Fibroblast of the aortic adventitia (primary cell): Measurements from ENCODE around the gene EPSTI1. TPM values are rescaled to one million over a fixed set of nuclear protein-coding genes. Genes with fewer than 3 reads are reported as not detected.

Experiments used
- DNase-seq: peaks from one replicate; pipeline ENCODE4 v3.0.0-alpha.2; 2010; ENCODE audit warnings: low read depth
- H3K4me3 ChIP-seq: 2 replicates; pipeline ENCODE4 v1.5.1; 2011; ENCODE audit warnings: low read depth, mild to moderate bottlenecking, control low read depth, low read length, moderate library complexity
- total RNA-seq: library from RNA; depleted of rRNA; stranded (reverse); fragments of >200 nt; gene quantifications from 2 replicates; pipeline ENCODE4 v1.2.3, GENCODE V29; 2012; ENCODE audit warnings: low replicate concordance
- TF ChIP-seq, protein P1 (sequence below): IDR thresholded peaks from 2 replicates; pipeline ENCODE4 v1.5.1; 2011; ENCODE audit warnings: mild to moderate bottlenecking, low read length, control low read depth, inconsistent platforms; ENCODE audit not compliant: insufficient read depth

The EPSTI1 gene
- total RNA-seq, 1 donor = 2.0 TPM

DNA sequence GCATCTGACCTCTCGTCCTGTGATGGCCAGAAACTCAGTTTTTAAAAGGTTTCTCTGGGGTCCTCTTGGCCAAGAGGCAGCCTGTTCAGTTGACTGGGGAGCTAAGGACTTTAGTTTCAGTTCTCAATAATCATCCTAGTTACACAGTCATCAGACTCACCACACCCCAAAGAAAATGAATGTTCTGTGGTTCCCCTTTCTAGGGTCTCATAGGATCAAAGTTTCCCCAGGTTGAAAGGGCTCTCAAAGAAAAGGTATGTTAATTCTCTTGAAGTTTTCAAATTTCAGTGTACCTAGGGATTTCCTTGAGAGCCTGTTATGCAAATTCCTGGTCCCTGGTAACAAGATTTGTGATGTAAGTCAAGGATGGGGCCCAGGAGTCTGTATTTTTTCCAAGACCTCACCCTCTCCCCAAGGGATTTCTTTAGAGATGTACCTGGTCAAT lies 115.7 kb downstream of the EPSTI1 start:
- no peak for DNase-seq
- H3K4me3 ChIP-seq = no peak overlapping the region
- TF ChIP-seq, protein P1, sequence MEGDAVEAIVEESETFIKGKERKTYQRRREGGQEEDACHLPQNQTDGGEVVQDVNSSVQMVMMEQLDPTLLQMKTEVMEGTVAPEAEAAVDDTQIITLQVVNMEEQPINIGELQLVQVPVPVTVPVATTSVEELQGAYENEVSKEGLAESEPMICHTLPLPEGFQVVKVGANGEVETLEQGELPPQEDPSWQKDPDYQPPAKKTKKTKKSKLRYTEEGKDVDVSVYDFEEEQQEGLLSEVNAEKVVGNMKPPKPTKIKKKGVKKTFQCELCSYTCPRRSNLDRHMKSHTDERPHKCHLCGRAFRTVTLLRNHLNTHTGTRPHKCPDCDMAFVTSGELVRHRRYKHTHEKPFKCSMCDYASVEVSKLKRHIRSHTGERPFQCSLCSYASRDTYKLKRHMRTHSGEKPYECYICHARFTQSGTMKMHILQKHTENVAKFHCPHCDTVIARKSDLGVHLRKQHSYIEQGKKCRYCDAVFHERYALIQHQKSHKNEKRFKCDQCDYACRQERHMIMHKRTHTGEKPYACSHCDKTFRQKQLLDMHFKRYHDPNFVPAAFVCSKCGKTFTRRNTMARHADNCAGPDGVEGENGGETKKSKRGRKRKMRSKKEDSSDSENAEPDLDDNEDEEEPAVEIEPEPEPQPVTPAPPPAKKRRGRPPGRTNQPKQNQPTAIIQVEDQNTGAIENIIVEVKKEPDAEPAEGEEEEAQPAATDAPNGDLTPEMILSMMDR = no peak

GRCh38 chr13:42875475-42876269 lies 116.4 kb downstream of the EPSTI1 start:
- TF ChIP-seq, protein P1 = peak; percentile 47
- no peak overlapping the region for H3K4me3 ChIP-seq
- peak; percentile 61 for DNase-seq

DNA sequence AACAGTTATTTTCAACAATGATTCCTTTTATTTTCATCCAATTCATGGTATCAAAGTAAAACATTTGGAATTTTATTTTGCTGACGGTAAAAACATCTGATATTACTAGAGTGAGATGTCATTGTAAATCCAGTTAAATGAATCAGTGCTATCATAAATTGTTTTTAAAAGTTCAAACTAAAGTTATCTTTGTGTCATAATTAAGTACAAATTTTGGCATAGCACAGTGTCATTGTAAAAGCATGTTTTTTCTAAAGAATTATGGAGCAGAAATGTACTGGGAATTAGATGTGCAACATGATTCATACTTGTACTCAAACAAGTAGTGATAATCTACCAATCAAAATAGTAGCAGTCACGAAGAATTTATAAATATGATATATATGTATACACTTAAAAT lies 117.8 kb downstream of the EPSTI1 start:
- DNase-seq = no peak
- no peak overlapping the region for H3K4me3 ChIP-seq
- TF ChIP-seq, protein P1 = no peak

DNA sequence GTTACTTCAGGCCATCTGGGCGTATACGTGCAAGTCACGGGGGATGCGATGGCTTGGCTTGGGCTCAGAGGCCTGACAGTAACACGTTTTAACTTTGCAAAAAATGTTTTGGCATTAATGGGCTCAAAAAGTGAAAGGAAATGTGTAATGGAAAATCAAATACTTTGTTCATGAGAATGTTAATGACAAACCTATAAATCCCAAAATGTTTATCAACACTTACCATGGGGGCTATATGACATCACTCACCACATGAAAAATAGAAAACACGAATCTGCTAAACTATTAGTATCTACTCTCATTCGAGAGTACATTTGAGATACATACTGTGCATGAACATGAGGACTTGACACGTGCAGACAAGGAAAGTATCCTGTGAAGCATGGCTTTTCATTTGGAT lies 119.0 kb downstream of the EPSTI1 start:
- TF ChIP-seq, protein P1 = no peak
- no peak for DNase-seq
- H3K4me3 ChIP-seq = no peak overlapping the region

GRCh38 chr13:42867232-42867631 lies 124.8 kb downstream of the EPSTI1 start:
- no peak overlapping the region for H3K4me3 ChIP-seq
- TF ChIP-seq, protein P1 = no peak
- no peak for DNase-seq

DNA sequence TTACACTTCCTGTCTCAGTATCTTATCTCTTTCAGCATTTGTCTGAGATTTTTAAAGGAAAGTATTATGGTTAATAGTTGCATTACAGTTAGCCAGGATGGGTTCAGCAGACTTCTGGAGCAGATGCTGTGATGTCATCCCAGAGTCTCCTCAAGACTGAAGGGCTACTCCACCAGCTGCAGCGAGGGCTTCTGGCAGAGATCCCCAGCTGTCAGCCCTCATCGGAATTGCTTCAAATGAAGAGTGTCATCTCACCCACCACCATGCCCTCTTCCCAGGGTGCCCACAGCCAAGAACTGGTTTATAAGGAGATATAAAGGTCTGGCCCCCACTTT lies 126.3 kb downstream of the EPSTI1 start:
- H3K4me3 ChIP-seq = no peak overlapping the region
- TF ChIP-seq, protein P1 = no peak
- peak; percentile 21 for DNase-seq
